ENCODE data around the gene NOC4L. TPM values are rescaled to one million over a fixed set of nuclear protein-coding genes. Genes with fewer than 3 reads are reported as not detected.

NOC4L gene
- 43.3 to 60.0 TPM (median 56.6 TPM) in 5 replicates for total RNA-seq (2022; extraction: Qiagen RNA extraction; ENCODE audit: low read depth)

DNA sequence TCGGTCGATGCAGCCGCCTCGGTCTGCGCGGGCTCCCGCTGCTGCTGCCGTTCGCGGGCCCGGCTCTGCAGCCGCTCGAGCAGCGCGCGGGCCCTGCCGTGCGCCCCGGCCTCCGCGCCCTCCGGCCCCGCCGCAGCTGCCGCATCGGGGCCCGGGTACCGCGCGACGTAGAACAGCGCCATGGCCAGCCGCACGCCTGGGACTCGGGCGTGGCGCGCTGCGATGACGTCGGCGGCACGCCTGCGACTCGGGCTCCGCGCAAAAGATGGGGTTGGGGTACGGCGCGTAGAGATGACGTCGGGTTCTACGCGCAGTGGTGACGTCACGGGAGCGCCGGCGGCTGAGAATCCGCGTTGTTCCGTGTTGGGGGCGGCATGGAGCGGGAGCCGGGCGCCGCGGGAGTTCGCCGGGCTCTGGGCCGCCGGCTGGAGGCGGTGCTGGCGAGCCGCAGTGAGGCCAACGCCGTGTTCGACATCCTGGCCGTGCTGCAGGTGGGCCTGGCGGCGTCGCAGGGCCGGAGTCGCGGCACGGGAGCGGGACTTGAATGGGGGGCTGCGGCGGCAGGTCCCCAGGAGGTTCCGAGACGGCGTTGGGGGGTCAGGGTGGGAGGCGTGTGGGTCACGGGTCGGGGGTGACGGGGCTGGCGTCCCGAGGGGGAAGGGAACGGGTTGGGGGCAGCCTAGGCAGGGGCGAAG is at the start of gene NOC4L, which contains the start of gene DDX51:
Gene NOC4L, plus strand, starts transcription at position 343 of the 695 bp plus-strand sequence. Its CDS starts 32 bp downstream, at position 375.
Gene DDX51, minus strand, starts transcription at position 205 of the 695 bp plus-strand sequence. Its CDS starts 23 bp downstream, at position 182.

Other genes with a start within 250 kb of the NOC4L start
- 20.6 to 30.0 TPM (median 28.0 TPM) in 5 replicates for gene ULK1, start 249.8 kb upstream of the NOC4L start, total RNA-seq (2022; extraction: Qiagen RNA extraction; ENCODE audit: low read depth)
- gene PUS1, start 215.2 kb upstream of the NOC4L start, total RNA-seq (2022; extraction: Qiagen RNA extraction; ENCODE audit: low read depth) = 56.4 to 77.1 TPM (median 74.4 TPM) in 5 replicates
- 21.1 to 25.8 TPM (median 24.7 TPM) in 5 replicates for gene EP400, start 194.5 kb upstream of the NOC4L start, total RNA-seq (2022; extraction: Qiagen RNA extraction; ENCODE audit: low read depth)
- 20.3 to 30.9 TPM (median 26.2 TPM) in 5 replicates for gene DDX51, start 138 bp upstream of the NOC4L start, total RNA-seq (2022; extraction: Qiagen RNA extraction; ENCODE audit: low read depth)
- 4.8 to 7.7 TPM (median 6.2 TPM) in 5 replicates for gene GALNT9, start 185.1 kb downstream of the NOC4L start, total RNA-seq (2022; extraction: Qiagen RNA extraction; ENCODE audit: low read depth)

Data from A549 treated with GW870086 at 1 μM for 4 hours (cell line).